PFSK-1 (cell line): ENCODE results near the gene FUBP3.

Experiments used
- FOXP2 ChIP-seq: optimal IDR thresholded peaks from 2 replicates; pipeline ENCODE3; 2011; ENCODE audit warnings: borderline replicate concordance, control low read depth, inconsistent platforms; ENCODE audit not compliant: insufficient read depth; ENCODE audit errors: extremely low read length, extremely low read depth
- POLR2AphosphoS5 ChIP-seq: IDR thresholded peaks from 2 replicates; pipeline ENCODE4 v1.6.1; 2012; ENCODE audit warnings: low read depth, mild to moderate bottlenecking, control low read depth, low read length, moderate library complexity
- REST ChIP-seq, 2 experiments: IDR thresholded peaks; 2 replicates each; pipeline versions ENCODE4 v1.6.1 to v1.8.0; 2011 to 2012; ENCODE audit warnings: low read depth in 2 of 2, low read length in 2 of 2, control low read depth in 1 of 2, inconsistent platforms in 1 of 2, mild to moderate bottlenecking in 1 of 2, moderate library complexity in 1 of 2; ENCODE audit not compliant: insufficient read depth in 1 of 2
- SIN3A ChIP-seq: IDR thresholded peaks from 2 replicates; pipeline ENCODE4 v1.6.1; 2012; ENCODE audit warnings: mild to moderate bottlenecking, low read length, moderate library complexity, borderline replicate concordance; ENCODE audit not compliant: insufficient read depth
- TAF1 ChIP-seq: IDR thresholded peaks from 2 replicates; pipeline ENCODE4 v1.6.1; 2012; ENCODE audit warnings: low read length, control low read depth, borderline replicate concordance; ENCODE audit not compliant: insufficient read depth

- no peak for TF ChIP-seq TAF1
- TF ChIP-seq POLR2AphosphoS5 = no peak
- TF ChIP-seq REST (IDR thresholded peaks at IDR 0.05; ENCODE audit: insufficient read depth in 1 of 2, low read depth in 2 of 2, low read length in 2 of 2) = no peak
- TF ChIP-seq FOXP2 = no peak
- no peak for TF ChIP-seq SIN3A
These were observed 20.2 kb downstream of the FUBP3 start for GRCh38 chr9:130599625-130600024.
